CD4-positive, alpha-beta memory T cell (primary cell): Measurements from ENCODE around the gene FBLN7. TPM values are rescaled to one million over a fixed set of nuclear protein-coding genes. Genes with fewer than 3 reads are reported as not detected.

Experiments
- CTCF ChIA-PET: fragments of 350-600 bp; sonication (Branson Sonifier 250); formaldehyde crosslinking; loops from one replicate; lab custom pipeline; 2021; ENCODE audit warnings: inconsistent platforms; ENCODE audit not compliant: partially characterized antibody; lab: Charles Lee
- POLR2A ChIA-PET: fragments of 350-600 bp; sonication (Branson Sonifier 250); formaldehyde crosslinking; loops from one replicate; lab custom pipeline; 2021; ENCODE audit not compliant: partially characterized antibody; lab: Charles Lee
- DNase-seq, 5 donors: peaks; one replicate each; pipeline versions ENCODE4 v3.0.0 to v3.0.0-alpha.2; 2020 to 2022; ENCODE audit warnings: mixed read lengths in 1 of 5
- H3K27ac ChIP-seq: one replicate; pipeline ENCODE4 v1.7.0; 2013; ENCODE audit warnings: low read depth, low read length
- H3K27me3 ChIP-seq: 2 replicates; pipeline ENCODE4 v1.7.0; 2013; ENCODE audit warnings: mild to moderate bottlenecking, low read length, moderate library complexity; ENCODE audit not compliant: insufficient read depth
- H3K36me3 ChIP-seq: 2 replicates; pipeline ENCODE4 v1.7.0; 2013; ENCODE audit warnings: mild to moderate bottlenecking, low read length, moderate library complexity; ENCODE audit not compliant: insufficient read depth
- H3K4me1 ChIP-seq: 2 replicates; pipeline ENCODE4 v1.7.0; 2013; ENCODE audit warnings: mild to moderate bottlenecking, low read length, moderate library complexity; ENCODE audit not compliant: insufficient read depth
- H3K4me3 ChIP-seq, 2 donors: one replicate each; pipeline ENCODE4 v1.7.0; 2013; ENCODE audit warnings: low read length in 2 of 2, mild to moderate bottlenecking in 1 of 2
- H3K9me3 ChIP-seq, 2 donors: one replicate each; pipeline ENCODE4 v1.7.0; 2013; ENCODE audit warnings: low read length in 2 of 2, control low read depth in 1 of 2; ENCODE audit not compliant: control insufficient read depth in 1 of 2
- H3K27ac Mint-ChIP-seq, 7 donors: one replicate each; pipeline ENCODE4 v1.8.0; 2020 to 2021; ENCODE audit warnings: mixed read lengths in 7 of 7, mild to moderate bottlenecking in 6 of 7, inconsistent platforms in 3 of 7, moderate library complexity in 3 of 7
- H3K27me3 Mint-ChIP-seq, 2 donors: one replicate each; pipeline ENCODE4 v1.8.0; 2020 to 2021; ENCODE audit warnings: mixed read lengths in 2 of 2
- H3K36me3 Mint-ChIP-seq, 2 donors: one replicate each; pipeline ENCODE4 v1.8.0; 2020 to 2021; ENCODE audit warnings: mixed read lengths in 2 of 2, inconsistent platforms in 1 of 2, mild to moderate bottlenecking in 1 of 2
- H3K4me1 Mint-ChIP-seq, 4 donors: one replicate each; pipeline ENCODE4 v1.8.0; 2020 to 2021; ENCODE audit warnings: mixed read lengths in 4 of 4, mild to moderate bottlenecking in 1 of 4
- H3K4me3 Mint-ChIP-seq, 8 donors: one replicate each; pipeline ENCODE4 v1.8.0; 2020 to 2021; ENCODE audit warnings: mixed read lengths in 8 of 8, mild to moderate bottlenecking in 7 of 8, moderate library complexity in 6 of 8, inconsistent platforms in 3 of 8
- H3K9me3 Mint-ChIP-seq, 8 donors: one replicate each; pipeline ENCODE4 v1.8.0; 2020 to 2021; ENCODE audit warnings: mixed read lengths in 8 of 8, mild to moderate bottlenecking in 5 of 8, inconsistent platforms in 3 of 8, moderate library complexity in 1 of 8
- intact Hi-C: fragments of 100-400 bp; cut with micrococcal nuclease; formaldehyde crosslinking; loops from one replicate; pipeline ENCODE4 v1.15.1; 2023
- polyA plus RNA-seq, 2 donors: library from polyadenylated mRNA; unstranded; fragments of 300-500 nt; fragmentation: Illumina TruSeq; gene quantifications; one replicate each; pipeline ENCODE4 v1.2.3, GENCODE V29; 2021
- total RNA-seq, 2 experiments: library from RNA; stranded (reverse); gene quantifications; one replicate each; pipeline ENCODE4 v1.2.3, GENCODE V29; 2021

The FBLN7 gene
- total and polyA plus RNA-seq, 4 experiments from 2014 or later, result 29.3 to 41.2 (median 35.7) TPM

GRCh38 chr2:112220831-112221230, 82.6 kb downstream of the FBLN7 start:
- Mint-ChIP-seq H3K9me3 (peaks cover 0 to 19% (median 11%) of the 10 kb centered on the region in 8 donors), H3K4me1 (peaks cover 0 to 12% (median 7%) of the 10 kb centered on the region in 4 donors), H3K27ac (no peak overlapping the region), H3K27me3 (no peaks in the 10 kb centered on the region), H3K36me3 (peaks cover 36 to 48% of the 10 kb centered on the region in 2 donors), H3K4me3 (no peak overlapping the region)
- Histone ChIP-seq H3K4me3 (no peak overlapping the region), H3K27ac (no peak overlapping the region), H3K4me1 (no peaks in the 10 kb centered on the region), H3K27me3 (no peaks in the 10 kb centered on the region), H3K36me3 (peaks cover 4% of the 10 kb centered on the region), H3K9me3 (no peaks in the 10 kb centered on the region)
- DNase-seq, result no peak
- POLR2A ChIA-PET, result interaction anchor here (1.1 kb wide), 1 partner anchor 32 kb away, joined by 3 read pairs; no protein-coding TSS in a partner anchor
- CTCF ChIA-PET, result no interaction called here
- intact Hi-C loops, result no loop called here

DNA sequence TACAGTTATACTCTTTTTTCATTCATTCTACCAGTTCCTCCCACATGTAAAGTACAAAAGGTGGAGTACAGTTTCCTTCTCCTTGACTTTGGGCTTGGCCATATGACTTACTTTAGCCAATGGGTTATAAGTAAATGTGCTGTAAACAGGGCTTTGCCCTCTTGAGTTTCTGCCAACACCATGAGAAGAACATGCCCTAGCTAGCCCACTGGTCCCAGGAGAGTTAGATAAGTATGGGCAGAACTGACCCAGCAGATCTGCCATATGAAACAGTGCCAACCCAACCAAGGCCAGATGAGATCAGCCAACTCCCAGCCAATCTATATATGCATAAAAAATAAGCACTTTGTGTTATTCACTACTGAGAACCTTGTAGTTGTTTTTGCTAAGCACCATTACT, 91.2 kb downstream of the FBLN7 start:
- Histone ChIP-seq H3K9me3 (no peaks in the 10 kb centered on the region), H3K4me1 (no peaks in the 10 kb centered on the region), H3K4me3 (no peak overlapping the region), H3K27me3 (no peaks in the 10 kb centered on the region), H3K36me3 (no peaks in the 10 kb centered on the region), H3K27ac (no peak overlapping the region)
- no peaks in the 10 kb centered on the region for H3K9me3 Mint-ChIP-seq
- H3K4me1 Mint-ChIP-seq, result peaks cover 0 to 5% (median 3%) of the 10 kb centered on the region in 4 donors
- peak overlapping the region in 1 of 7 donors; percentile 28 for H3K27ac Mint-ChIP-seq
- intact Hi-C loops, result no loop called here
- peaks cover 30 to 38% of the 10 kb centered on the region in 2 donors for H3K36me3 Mint-ChIP-seq
- no peak for DNase-seq
- ChIA-PET POLR2A (no interaction called here), CTCF (interaction anchor here (1.5 kb wide), 1 partner anchor 30 kb away, joined by 4 read pairs; no protein-coding TSS in a partner anchor)
- H3K4me3 Mint-ChIP-seq, result no peak overlapping the region
- H3K27me3 Mint-ChIP-seq, result no peaks in the 10 kb centered on the region

DNA sequence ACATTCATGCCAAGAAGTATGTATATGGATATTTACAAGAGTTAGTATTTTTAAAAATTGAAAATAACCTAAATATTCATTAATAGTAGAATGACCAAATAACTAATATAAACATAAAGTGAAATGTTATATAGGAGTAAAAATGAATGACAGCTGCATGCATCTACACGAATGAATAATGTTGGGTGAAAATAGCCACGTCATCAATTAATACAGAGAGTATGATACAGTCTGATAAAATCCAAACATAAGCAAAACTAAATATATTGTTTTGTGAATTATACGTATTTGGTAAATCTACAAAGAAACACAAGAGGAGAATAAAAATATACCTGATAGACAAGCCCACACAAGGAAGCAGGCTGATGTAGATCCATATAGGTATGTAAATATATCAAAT, 92.2 kb downstream of the FBLN7 start:
- intact Hi-C loops, result loop anchor here (5.0 kb wide), 1 partner anchor 43 kb away; no protein-coding TSS in a partner anchor

More for the DNA sequence above, 92.2 kb downstream of the FBLN7 start:
- Histone ChIP-seq H3K36me3 (no peaks in the 10 kb centered on the region), H3K9me3 (no peaks in the 10 kb centered on the region), H3K4me1 (no peaks in the 10 kb centered on the region), H3K27me3 (no peaks in the 10 kb centered on the region), H3K27ac (no peak overlapping the region), H3K4me3 (no peak overlapping the region)
- CTCF ChIA-PET, result no interaction called here
- no peak overlapping the region for H3K4me3 Mint-ChIP-seq
- no peaks in the 10 kb centered on the region for H3K9me3 Mint-ChIP-seq
- POLR2A ChIA-PET, result interaction anchor here (2.0 kb wide), 1 partner anchor 75 kb away, joined by 5 read pairs; no protein-coding TSS in a partner anchor
- H3K36me3 Mint-ChIP-seq, result peaks cover 26 to 35% of the 10 kb centered on the region in 2 donors
- H3K27me3 Mint-ChIP-seq, result no peaks in the 10 kb centered on the region
- no peak overlapping the region for H3K27ac Mint-ChIP-seq
- DNase-seq, result no peak
- H3K4me1 Mint-ChIP-seq, result peaks cover 0 to 5% (median 3%) of the 10 kb centered on the region in 4 donors

Other genes with a start within 250 kb of the FBLN7 start
- gene MERTK, start 239.8 kb upstream of the FBLN7 start, total RNA-seq, result under 1 TPM; 0.64 to 0.67 TPM
- under 1 TPM; 0.09 to 0.25 TPM for gene MERTK, start 239.8 kb upstream of the FBLN7 start, polyA plus RNA-seq
- 10 to 100 TPM; 28.6 to 28.7 TPM for gene TMEM87B, start 83.1 kb upstream of the FBLN7 start, total RNA-seq
- gene TMEM87B, start 83.1 kb upstream of the FBLN7 start, polyA plus RNA-seq, result 10 to 100 TPM; 12.5 to 15.1 TPM
- 10 to 100 TPM; 17.9 to 18.9 TPM for gene ZC3H8, start 116.7 kb downstream of the FBLN7 start, total RNA-seq
- gene ZC3H8, start 116.7 kb downstream of the FBLN7 start, polyA plus RNA-seq, result 10 to 100 TPM in 1 of 2 donors, 1 to 10 TPM in 1; 8.4 to 17.3 TPM
- gene ZC3H6, start 137.2 kb downstream of the FBLN7 start, total RNA-seq, result 10 to 100 TPM; 36.8 to 43.2 TPM
- 1 to 10 TPM; 4.6 to 7.7 TPM for gene ZC3H6, start 137.2 kb downstream of the FBLN7 start, polyA plus RNA-seq